GM19395 (cell line): ENCODE data around the gene SP8.

Experiments used
- ATAC-seq: cut with Tn5 transposase; IDR thresholded peaks from one replicate; pipeline ENCODE4 v1.9.1; 2021; ENCODE audit warnings: mild to moderate bottlenecking, moderate library complexity; ENCODE audit not compliant: unreplicated experiment

SP8 gene

DNA sequence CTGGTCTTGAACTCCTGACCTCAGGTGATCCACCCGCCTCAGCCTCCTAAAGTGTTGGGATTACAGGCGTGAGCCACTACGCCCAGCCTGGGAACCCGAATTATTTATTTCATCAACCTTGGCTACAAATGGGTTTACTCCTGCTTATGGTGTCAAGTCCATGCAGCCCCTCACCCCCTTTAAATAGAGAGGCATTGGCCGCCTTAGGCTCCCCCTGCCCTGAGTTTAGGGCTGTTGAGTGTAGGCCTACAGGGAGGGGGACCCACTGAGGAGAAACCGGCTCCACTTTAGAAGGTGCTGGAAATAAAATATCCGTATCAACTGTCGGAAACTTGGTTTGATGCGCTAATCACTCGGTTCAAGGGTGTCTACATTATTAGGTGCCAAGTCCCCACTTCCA is 8.7 kb upstream of the SP8 start:
- ATAC-seq, result no peak

DNA sequence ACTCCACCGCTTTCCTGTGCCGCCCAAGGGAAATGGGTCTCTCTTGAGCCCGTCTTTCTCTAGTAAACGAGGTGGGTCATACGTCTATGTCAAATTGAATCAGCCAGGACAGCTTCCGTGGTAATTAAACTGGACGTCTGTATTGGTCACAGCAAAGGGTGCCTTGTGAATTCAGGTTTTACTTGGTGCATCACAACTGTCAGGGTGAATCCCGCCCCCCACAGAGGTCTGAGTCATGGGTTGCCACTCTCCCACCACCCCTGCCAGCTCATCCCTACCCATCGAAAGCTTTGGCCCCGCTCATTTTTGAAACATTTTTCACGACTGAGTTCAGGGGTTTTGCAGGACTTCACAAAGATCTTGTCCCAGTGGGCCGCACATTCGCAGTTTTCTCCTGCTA is 8.0 kb upstream of the SP8 start:
- ATAC-seq, result no peak

DNA sequence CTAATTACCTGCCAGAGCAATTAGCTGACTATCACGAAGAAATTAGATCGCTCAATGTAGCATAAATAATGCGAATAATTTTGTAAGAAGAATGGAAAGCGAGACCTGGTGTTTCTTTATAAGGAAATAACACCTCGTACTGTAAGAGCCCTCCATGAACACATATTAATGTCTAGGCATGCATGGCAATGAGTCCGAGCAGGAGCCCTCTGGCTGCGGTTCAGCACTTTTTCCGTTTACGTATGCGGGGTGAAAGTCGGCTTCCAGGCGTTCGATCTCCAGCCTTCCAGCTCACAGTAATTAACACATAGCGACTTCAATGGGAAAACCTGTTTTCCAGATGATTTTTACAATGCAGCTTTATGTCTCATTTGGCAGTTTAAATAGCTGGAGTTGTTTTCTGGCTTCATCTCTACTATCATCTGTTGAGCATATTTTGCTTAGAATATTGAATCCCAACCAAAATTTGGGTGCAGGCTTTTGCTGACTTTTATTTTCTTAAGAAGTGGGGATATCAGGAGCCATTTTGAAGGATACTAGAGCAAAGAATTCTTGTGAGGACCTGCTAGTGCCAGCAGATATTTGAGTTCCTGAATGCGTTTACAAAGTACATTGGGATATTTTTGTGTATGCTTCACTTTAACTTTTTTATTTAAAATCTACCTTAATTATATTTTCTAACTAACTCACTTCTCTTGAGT is 7.2 kb upstream of the SP8 start:
- ATAC-seq, result no peak

DNA sequence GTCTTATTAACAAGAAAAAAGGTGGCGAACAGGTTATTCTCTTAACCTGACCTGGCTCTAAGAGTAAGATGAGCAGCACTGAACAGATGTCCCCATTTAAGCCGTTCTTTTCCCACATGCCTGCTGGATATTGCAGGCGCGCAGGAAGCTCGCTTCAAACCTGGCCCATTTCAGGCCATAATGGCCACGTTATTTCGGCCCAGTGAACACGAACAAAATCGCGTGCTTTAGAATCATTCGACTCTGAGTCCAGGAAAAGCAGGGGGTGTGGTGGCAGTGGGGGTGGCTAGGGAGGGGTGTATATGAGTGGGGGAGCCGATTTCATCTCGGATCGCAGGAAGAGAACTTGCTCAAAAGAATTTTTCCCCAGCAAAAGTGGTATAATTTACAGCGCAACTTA is 6.6 kb upstream of the SP8 start:
- no peak for ATAC-seq

DNA sequence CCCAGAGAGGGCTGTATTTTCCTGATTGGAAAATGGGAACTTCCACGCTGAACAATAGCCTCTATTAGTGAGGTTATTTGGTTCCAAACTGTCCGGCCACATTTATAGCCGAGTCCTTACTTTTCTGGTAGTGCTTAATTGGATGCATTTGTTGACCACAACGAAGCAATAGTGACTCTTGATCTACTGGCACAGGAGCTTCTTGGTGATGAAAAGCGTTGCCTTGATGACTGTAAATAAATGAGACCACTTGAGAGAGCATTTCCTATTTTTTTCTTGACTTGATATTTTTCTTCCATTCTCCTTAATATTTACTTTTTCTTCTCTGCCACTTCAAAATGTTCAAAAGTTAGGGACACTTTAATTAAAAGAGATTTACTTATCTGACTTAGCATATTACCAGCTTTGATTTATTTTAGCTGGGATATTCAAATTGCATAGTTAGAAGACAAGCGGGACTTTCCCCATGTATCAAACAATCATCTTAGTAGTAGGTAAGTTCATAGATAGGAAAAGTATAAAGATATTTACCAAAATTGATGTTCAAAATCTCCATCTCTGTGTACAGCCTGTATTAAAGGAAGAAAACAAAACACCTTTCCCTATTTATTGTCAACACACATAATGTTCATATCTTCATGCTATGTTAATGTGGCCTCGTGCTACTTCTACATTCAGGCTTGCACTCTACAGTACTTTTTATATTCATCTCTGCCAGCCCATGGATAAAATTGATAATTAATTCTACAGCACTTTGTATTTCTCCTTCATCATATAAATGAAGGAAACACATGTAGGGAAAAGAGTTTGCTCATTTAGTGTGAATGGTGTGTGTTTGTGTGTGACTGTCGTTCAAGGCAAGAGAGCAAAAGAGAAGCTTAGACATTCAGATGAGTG is 5.1 kb upstream of the SP8 start:
- ATAC-seq, result no peak

DNA sequence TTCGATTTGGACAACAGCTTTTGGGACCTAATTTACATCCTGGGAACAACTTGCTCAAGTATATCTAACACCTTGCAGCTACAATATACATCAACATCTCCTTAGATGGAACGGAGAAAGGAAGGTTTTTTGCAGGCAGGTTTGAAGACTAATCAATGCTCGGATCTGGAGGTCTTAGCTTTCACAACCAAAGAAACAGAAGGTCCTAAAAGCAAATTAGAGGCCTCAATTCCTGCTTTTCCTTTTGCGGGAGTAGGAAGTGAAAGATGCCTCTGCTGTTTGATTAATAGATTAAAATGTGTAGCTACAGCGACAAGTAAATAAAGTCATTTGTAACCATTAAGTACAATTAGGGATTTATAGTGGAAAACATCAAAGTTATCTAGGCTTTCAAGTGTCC is 3.7 kb upstream of the SP8 start:
- ATAC-seq, result no peak

DNA sequence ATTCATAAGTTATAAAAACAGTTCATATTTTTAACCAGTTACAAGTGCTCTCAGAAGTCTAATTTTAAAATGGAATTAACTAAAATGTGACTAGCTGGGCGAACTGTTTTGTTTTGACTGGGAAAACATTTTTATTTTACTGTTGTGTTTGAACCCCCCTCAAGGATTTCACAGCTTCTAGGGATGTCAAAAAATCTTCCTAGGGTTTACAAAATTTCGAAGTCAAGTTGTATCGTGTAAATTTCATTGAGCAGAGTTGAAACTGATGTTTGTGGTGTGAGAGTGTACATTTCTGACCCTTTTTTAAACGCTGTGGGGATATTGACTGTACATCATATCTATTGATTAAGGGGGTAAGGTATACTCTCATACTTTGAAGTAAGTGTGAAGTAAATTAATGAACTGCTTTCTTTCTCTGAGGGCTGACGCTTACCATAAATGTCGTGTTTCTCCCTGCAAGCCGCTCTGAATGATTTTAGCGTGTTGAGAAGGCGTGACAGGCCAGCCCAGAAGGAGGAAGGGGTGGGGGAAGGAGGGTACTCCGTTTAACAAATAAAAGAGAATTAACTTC is 1.8 kb upstream of the SP8 start:
- ATAC-seq, result no peak

DNA sequence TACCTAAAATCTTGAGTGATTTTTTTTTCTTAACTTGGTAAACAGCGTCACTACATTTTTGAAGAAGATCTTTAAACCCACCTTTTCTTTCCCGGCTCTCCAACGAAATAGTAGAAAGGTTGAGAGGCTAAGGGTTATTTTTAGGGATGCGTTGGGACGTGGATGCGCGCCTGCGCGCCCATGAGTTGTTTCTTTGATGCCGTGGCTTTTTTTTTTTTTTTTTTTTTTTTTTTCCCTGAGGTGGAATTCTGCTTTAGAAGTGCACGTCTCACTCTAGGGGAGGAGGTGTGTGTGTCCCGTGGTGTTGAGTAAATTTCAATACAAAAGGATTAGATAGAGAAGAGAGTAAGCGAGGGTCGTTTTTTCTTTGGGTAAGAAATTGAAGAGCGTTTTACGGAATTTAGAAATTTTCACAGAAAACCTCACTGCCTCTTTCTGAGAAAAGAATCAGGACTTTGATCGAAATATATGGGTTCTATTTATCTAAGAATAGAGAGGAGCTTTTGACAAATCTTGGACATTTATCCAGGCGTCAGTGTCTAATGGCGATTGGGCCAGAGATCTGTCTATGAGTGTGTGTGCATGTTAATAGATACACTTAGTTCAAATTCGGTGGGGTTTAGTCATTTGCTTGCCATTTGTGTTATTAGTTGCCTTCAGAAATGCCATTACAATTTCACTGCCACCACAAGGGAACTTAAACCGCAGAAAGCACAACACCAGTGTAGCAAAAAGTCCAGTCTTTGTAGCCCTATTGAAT is 1.2 kb upstream of the SP8 start:
- ATAC-seq, result no peak

DNA sequence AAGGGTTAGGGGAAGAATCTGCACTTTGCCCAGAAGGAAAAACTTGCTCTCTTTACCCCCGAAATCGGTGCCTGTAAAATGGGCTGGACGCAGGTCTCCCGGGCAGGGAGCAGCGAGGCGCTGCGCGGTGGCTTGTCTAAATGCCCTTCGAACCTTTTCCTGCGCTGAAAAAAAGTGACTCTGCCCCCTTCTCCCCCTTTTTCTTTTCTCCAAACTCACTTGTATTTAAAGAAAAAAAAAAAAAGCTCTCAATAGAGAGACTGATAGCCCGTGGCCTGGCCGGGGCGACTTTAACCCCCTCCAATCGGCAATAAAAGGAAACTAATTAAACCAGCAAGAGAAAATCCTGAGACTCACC is 286 bp downstream of the SP8 start:
- no peak for ATAC-seq

DNA sequence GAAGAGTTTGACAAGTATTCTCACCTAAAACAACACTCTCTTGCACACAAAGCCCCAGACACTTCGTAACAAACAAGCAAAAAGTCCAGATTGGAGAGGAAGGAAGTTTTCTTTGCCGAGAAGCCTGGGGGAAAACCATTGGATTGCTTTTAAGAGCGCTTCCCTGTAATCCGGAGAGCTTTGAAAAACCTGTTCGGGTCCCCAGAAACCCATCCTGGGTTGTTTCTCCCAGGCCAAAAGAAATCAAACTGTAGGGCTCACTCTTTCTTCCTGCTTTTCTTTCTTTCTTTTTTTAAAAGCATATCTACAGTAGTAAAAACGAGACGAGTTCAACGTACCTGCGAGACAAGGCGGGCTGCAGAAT is 655 bp downstream of the SP8 start:
- ATAC-seq, result no peak

DNA sequence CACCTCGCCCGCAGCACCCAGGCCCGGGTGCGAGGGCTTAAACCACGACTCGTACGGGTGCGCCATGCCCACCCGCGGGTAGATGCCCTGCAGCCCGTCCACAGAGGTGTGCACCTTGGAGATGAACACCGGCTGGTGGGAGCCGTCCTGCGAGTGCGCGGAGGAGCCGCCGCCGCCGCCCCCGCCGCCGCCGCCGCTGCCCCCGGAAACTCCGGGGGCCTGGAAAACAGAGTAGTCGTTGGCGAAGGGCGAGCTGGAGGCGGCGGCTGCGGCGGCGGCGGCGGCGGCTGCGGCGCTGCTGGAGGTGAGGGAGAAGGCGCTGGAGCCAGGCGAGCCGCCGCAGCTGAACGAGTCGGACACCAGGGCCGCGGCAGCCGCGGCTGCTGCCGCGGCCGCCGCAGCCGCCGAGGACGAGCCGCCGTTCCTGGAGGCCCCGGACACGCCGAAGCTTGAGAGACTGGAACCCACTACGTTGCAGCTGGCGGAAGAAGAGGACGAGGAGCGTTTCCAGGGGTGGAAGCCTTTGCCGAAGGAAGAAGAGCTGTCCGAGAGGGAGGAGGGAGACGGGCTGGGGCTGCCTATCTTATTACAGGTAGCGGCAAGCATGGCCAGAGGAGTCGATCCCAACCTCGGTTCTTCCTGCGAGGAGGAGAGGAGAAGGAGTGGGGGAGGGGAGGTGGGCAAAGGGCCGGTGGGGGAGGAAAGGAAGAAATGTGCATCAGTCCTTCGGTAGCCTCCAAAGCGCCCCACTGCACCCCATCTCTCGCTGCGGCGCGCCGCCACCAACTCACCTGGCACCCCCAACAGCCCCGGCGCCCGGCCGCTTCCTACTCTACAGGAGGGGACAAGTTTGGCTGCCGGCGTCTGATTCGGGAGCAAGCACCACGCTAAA is 1.3 kb downstream of the SP8 start:
- no peak for ATAC-seq

DNA sequence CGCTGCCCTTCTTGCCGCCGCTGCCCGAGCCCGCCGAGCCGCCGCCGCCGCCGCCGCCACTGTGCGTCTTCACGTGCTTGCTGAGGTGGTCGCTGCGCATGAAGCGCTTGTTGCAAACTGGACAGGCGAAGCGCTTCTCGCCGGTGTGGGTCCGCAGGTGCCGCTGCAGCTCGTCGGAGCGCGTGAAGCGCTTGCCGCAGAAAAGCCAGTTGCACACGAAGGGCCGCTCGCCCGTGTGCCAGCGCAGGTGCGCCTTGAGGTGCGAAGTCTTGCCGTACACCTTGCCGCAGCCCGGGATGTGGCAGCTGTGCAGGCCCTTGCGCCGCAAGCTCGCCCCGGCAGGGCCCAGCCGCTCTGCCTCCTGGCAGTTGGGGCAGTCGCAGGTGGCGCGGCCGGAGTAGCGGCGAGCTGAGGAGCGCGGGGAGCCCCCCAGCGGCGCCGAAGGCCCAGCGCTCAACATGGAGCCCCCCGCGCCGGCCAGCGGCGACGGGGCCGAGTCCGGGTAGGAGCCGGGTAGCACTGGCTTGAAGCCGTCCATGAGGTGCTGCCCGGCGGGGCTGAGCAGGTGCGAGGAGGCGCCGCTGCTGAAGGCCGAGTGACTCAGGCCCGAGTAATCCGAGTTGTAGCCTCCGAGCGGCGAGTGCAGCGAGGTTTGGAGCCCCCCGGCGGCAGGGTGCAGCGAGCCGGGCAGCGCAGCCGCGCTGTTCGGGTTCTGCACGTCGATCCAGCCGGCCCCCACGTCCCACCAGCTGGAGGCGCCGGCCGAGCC is 2.1 kb downstream of the SP8 start:
- no peak for ATAC-seq

DNA sequence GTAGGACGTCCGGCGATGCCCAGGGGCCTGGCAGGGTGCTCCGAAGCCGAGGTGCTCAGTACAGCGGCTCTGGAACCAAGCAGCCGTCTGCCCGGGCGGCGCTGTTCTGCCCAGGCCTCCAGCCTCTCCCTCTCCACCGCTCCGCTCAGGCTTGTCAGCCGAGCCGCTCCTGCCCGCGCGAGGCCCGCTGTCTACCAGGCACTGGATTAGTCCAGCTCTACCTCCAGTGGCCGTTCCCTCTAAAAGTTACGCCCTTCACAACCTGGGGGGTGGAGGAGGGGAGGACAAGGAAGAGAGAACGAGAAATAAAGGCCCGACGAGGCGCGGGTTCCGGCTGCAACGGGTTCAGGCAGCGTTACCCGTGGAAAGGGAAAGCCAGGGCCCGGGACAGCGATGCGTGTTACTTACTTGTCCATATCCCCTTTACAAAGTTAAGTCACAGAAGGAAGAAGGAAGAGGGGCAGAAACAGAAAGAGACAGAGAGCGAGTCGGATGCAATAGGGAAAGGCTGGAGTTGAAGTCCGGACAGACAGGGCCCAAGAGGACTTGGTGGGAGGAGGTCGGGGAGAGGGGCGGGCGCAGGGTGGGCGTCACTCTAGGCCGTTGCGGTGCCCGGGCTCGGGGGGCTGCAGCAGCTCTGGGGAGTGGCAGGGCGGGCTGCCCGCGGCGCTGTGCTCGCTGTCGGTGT is 2.8 kb downstream of the SP8 start:
- no peak for ATAC-seq

DNA sequence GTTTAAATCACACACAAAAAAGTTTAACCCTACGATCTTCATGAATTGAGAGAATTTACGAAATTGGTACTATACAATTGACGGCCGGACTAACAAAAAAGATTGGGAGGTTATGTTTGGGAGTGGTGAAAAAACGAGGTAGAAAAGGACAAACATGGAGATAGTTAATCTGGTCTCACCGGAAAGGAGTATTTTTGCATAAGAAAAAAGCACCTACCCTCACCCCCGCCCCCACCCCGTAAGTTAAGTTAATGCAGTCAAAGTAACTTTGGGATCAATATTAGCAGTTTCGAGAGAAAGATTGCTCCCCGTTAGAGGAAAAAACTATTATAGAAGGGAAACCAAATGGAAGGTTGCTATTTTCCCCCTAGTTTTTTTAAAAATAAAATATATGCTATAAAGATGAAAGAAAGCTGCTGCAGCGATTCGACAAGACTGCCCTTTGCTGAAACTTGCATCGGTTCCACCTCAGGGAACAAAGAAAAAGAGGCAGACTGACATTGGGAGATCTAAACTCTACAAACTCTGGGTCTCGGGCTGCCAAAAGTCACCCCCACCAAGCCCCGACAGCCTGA is 3.5 kb downstream of the SP8 start:
- ATAC-seq, result no peak

DNA sequence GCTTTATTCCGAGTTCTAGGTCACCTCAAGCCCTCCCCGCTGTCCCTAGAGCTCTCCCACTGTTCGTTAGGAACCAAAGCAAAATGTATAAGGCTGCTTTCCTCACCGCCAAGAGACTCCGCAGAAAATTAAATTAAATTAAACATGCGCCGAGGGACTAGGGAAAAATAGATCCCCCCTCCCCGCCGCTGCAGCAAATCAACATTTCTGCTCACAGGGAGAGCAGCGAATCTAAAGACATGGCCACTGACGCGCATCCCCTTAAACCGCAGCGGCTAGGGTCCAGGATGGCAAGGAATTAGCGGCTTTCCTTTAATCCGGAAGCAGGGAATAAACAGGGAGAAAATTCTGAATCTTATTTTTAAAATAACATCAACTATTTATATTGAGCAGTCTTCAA is 7.6 kb downstream of the SP8 start:
- ATAC-seq, result no peak

DNA sequence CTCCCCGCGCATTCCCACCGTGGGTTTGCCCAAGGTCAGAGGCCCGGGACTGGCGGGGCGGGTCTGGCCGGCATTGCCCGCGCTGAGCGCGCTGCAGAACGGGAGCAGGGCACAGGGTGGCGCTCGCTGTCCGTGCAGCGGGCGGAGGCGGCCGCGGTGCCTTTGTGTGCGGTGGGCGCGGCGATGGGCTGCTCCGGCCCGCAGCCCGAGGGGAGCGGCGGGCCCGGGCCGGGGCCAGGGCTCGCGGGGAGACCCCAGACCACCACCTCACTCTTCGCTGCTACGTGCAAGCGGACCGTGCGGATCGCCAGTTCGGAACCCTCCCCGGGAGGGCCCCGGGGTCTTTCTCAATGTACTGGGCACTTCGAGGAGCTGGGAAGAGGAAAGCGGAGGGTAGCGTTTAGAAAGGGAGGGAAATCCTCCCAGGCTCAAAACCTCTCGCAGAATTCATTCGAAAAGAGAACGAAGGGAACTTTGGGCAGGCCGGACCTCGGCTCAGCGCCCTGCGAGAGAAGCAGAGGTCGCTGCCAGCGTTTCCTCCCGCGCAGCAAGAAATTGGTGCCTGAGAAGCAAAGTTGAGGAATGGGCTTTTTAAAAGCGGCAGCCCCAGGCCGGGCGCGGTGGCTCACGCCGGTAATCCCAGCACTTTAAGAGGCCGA is 8.5 kb downstream of the SP8 start:
- peak; percentile 86 for ATAC-seq

DNA sequence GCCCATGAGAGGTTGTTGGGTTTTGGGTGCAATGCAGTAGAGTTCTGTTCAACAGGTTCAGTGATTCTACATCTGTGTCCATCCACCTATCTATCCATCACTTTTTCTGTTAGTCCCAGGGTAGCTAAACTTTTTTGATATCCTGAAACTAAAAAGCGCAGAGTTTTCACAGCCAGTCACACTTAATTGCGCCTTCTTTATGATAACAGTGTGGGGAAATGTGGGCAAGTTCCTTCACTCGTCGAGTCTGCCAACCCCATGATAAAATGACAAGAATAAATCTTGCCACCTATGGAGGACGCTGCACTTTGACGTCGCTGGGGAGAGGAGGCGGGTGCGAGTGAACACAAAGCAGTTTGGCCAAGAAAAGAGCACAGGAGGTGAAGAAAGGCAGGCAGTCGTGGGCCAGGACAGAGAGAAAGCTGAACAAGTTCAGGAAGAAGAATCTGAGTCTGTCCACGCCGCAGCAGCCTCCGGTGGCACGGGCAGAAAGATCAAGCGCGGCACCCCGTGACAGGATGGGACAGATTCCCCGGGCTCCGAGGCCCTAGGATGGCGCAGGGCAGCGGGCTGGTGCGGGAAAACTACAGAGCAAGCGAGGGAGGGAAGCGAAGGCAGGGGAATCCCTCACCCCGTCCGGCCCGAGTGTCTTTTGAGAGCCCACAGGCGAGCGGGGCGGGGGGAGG is 9.2 kb downstream of the SP8 start:
- ATAC-seq, result peak; percentile 49

DNA sequence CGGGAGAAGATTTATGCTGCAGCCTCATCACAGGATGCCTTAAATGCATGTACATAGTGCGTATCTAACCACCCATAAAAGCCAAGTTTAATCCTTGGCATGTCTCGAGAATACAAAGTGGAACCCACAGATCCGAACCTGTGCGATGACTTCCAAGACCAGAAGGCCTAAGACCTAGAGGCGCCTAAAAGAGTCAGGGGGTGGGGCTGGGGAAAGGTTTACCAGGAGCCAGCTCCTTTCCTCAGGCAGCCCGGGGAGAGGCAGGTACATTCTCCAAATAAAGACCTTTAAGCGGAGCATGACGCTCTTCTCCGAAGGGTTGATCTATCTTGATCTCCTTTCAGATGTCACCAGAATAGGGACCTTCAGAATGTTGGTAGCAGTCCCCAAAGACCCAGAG is 9.7 kb downstream of the SP8 start:
- ATAC-seq, result no peak
